Measurements from ENCODE around the gene GALNT11.
A peak's percentile ranks its signal among the peaks of the same experiment; 100 is the strongest.

The GALNT11 gene

GRCh38 chr7:152025077-152025936 lies at the start of gene GALNT11:
GALNT11 (plus strand) TSS chr7:152025674; CDS start chr7:152094228, 68,554 bp downstream.
- H3K4me3 ChIP-seq (ENCODE audit: low read depth, low read length): peak within 1 kb of the TSS; percentile 55

GRCh38 chr7:151978616-151979015 lies 46.9 kb upstream of the GALNT11 start:
- H3K4me3 ChIP-seq (ENCODE audit: low read depth, low read length): no peak overlapping the region
- no peak for TF ChIP-seq CTCF (IDR thresholded peaks at IDR 0.05; ENCODE audit: borderline replicate concordance, insufficient read depth, low read depth, low read length)

More at GRCh38 chr7:152025077-152025936, at the start of gene GALNT11:
- peak; percentile 29; the same call in 1 of the 2 replicates for TF ChIP-seq CTCF (IDR thresholded peaks at IDR 0.05; ENCODE audit: borderline replicate concordance, insufficient read depth, low read depth, low read length)

GRCh38 chr7:151981223-151981622 lies 44.3 kb upstream of the GALNT11 start:
- no peak overlapping the region for H3K4me3 ChIP-seq (ENCODE audit: low read depth, low read length)
- TF ChIP-seq CTCF (IDR thresholded peaks at IDR 0.05; ENCODE audit: borderline replicate concordance, insufficient read depth, low read depth, low read length): no peak

GRCh38 chr7:151982806-151983205 lies 42.7 kb upstream of the GALNT11 start:
- TF ChIP-seq CTCF (IDR thresholded peaks at IDR 0.05; ENCODE audit: borderline replicate concordance, insufficient read depth, low read depth, low read length): no peak
- no peak overlapping the region for H3K4me3 ChIP-seq (ENCODE audit: low read depth, low read length)

GRCh38 chr7:151984612-151985011 lies 40.9 kb upstream of the GALNT11 start:
- no peak for TF ChIP-seq CTCF (IDR thresholded peaks at IDR 0.05; ENCODE audit: borderline replicate concordance, insufficient read depth, low read depth, low read length)
- no peak overlapping the region for H3K4me3 ChIP-seq (ENCODE audit: low read depth, low read length)

GRCh38 chr7:151987748-151988529 lies 37.5 kb upstream of the GALNT11 start:
- H3K4me3 ChIP-seq (ENCODE audit: low read depth, low read length): no peak overlapping the region
- no peak for TF ChIP-seq CTCF (IDR thresholded peaks at IDR 0.05; ENCODE audit: borderline replicate concordance, insufficient read depth, low read depth, low read length)
